Immature natural killer cell (primary cell): ENCODE data around the gene LCN10. TPM values are rescaled to one million over a fixed set of nuclear protein-coding genes. Genes with fewer than 3 reads are reported as not detected.
"Not testable (repeated sequence)": the region's sequence is repeated elsewhere in the genome, so short reads cannot be mapped to it uniquely, and the experiment has no call there.

ENCODE experiments used
- DNase-seq, 3 donors: peaks; one replicate each; pipeline ENCODE4 v3.0.0; 2022; ENCODE audit warnings: mixed read lengths in 1 of 3
- H3K27ac Mint-ChIP-seq, 6 donors: one replicate each; pipeline ENCODE4 v1.8.0; 2020; ENCODE audit warnings: mixed read lengths in 6 of 6, mild to moderate bottlenecking in 5 of 6, inconsistent platforms in 4 of 6, moderate library complexity in 3 of 6
- H3K27me3 Mint-ChIP-seq, 3 donors: one replicate each; pipeline ENCODE4 v1.8.0; 2020 to 2021; ENCODE audit warnings: low read depth in 3 of 3, mild to moderate bottlenecking in 3 of 3, mixed read lengths in 3 of 3, moderate library complexity in 3 of 3, inconsistent platforms in 1 of 3
- H3K36me3 Mint-ChIP-seq, 3 donors: one replicate each; pipeline ENCODE4 v1.8.0; 2020; ENCODE audit warnings: mixed read lengths in 3 of 3, inconsistent platforms in 2 of 3, mild to moderate bottlenecking in 2 of 3
- H3K4me1 Mint-ChIP-seq, 2 donors: one replicate each; pipeline ENCODE4 v1.8.0; 2020; ENCODE audit warnings: inconsistent platforms in 2 of 2, mild to moderate bottlenecking in 2 of 2, mixed read lengths in 2 of 2, moderate library complexity in 1 of 2
- H3K4me3 Mint-ChIP-seq, 5 donors: one replicate each; pipeline ENCODE4 v1.8.0; 2020; ENCODE audit warnings: mild to moderate bottlenecking in 5 of 5, mixed read lengths in 5 of 5, inconsistent platforms in 3 of 5, moderate library complexity in 3 of 5
- H3K9me3 Mint-ChIP-seq, 6 donors: one replicate each; pipeline ENCODE4 v1.8.0; 2020; ENCODE audit warnings: mild to moderate bottlenecking in 6 of 6, mixed read lengths in 6 of 6, inconsistent platforms in 4 of 6, moderate library complexity in 3 of 6
- polyA plus RNA-seq, 3 donors: library from polyadenylated mRNA; unstranded; fragments of 300-500 nt; fragmentation: Illumina TruSeq; gene quantifications; one replicate each; pipeline ENCODE4 v1.2.3, GENCODE V29; 2021

The LCN10 gene
- polyA plus RNA-seq, 3 donors from 2014 or later, result not detected

DNA sequence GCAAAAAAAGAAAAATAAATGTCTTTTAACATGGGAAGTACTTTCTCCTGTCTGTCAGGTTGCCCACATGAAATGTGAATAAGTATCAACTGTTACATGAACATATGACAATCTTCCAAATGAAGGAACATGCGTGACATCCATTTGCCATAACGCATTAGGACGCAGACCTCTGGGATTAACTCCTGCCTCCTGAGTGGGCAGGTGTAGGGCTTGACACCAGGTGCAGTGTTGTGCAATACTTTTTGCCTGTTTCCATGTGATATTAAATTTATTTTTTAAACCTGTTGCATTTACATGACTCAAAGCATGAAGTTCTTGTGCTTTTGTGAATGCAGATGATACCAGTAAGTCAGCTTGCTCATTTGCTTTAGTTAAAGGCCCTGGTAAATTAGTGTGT, 39.7 kb upstream of the LCN10 start:
- DNase-seq, result no peak
- Mint-ChIP-seq H3K36me3 (peaks cover 0 to 3% (median 0%) of the 10 kb centered on the region in 3 donors), H3K9me3 (peaks cover 0 to 2% (median 0%) of the 10 kb centered on the region in 6 donors), H3K4me1 (peaks cover 0 to 2% of the 10 kb centered on the region in 2 donors), H3K27ac (no peak overlapping the region), H3K4me3 (no peak overlapping the region), H3K27me3 (peaks cover 4 to 8% (median 5%) of the 10 kb centered on the region in 3 donors)

DNA sequence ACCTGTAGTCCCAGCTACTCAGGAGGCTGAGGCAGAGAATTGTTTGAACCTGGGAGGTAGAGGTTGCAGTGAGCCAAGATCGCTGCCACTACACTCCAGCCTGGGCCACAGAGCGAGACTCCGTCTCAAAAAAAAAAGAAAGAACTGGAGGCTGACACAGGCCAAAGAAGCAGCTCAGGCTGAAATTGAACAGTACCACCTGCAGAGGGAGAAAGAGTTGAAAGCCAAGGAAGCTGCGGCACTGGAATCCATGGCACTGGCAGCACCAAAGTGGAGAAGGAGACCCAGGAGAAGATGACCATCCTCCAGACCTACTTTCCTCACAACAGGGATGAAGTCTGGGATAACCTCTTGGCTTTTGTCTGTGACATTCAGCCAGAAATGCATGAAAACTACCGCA, 37.1 kb upstream of the LCN10 start:
- Mint-ChIP-seq H3K4me3 (no peak overlapping the region), H3K36me3 (peaks cover 0 to 3% (median 0%) of the 10 kb centered on the region in 3 donors), H3K4me1 (no peaks in the 10 kb centered on the region), H3K27me3 (peaks cover 3 to 10% (median 5%) of the 10 kb centered on the region in 3 donors), H3K9me3 (peaks cover 0 to 2% (median 0%) of the 10 kb centered on the region in 6 donors), H3K27ac (no peak overlapping the region)
- DNase-seq, result no peak

DNA sequence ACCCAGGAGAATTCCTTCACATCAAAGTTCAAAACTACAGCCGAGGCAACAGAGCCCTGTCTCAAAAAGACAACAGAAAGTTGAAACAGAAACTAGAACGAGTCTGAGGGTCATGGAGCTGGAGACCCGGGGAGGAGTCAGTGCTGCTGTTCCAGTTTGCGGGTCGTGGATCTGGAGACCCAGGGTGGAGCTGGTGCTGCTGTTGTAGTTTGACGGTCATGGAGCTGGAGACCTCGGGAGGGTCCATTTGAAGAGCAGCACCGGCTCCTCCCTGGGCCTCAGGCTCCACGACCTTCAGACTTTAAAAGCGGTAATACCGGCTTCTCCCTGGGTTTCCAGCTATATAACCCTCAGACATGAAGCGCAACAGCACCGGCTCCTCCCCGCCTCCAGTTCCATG, 34.6 kb upstream of the LCN10 start:
- Mint-ChIP-seq H3K9me3 (peaks cover 0 to 2% (median 0%) of the 10 kb centered on the region in 6 donors), H3K36me3 (peaks cover 0 to 3% (median 0%) of the 10 kb centered on the region in 3 donors)
- no peak for DNase-seq

DNA sequence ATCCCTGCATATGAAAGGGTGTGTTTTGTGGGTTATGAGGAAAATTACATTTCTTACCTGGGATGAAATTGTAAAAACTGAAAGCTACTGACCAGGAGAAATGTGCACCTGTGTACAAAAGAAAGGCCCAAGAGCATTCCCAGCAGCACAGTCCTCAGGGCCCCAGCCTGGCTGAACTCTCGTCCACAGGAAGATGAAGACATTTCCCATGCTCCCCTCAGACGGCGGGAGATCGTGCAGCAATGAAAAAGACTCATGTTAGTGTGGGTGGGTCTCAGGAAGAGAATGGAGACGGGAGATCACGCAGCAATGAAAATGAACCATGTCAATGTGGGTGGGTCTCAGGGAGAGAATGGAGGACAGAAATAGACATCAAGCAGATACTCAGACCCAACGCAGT, 34.2 kb upstream of the LCN10 start:
- no peaks in the 10 kb centered on the region for H3K4me1 Mint-ChIP-seq
- no peak overlapping the region for H3K4me3 Mint-ChIP-seq
- no peak for DNase-seq
- peaks cover 0 to 3% (median 0%) of the 10 kb centered on the region in 3 donors for H3K36me3 Mint-ChIP-seq
- H3K27me3 Mint-ChIP-seq, result peaks cover 3 to 10% (median 5%) of the 10 kb centered on the region in 3 donors
- H3K9me3 Mint-ChIP-seq, result peaks cover 0 to 2% (median 0%) of the 10 kb centered on the region in 6 donors
- H3K27ac Mint-ChIP-seq, result no peak overlapping the region

More for the DNA sequence above, 34.6 kb upstream of the LCN10 start:
- no peaks in the 10 kb centered on the region for H3K4me1 Mint-ChIP-seq
- no peak overlapping the region for H3K4me3 Mint-ChIP-seq
- peaks cover 3 to 10% (median 5%) of the 10 kb centered on the region in 3 donors for H3K27me3 Mint-ChIP-seq
- no peak overlapping the region for H3K27ac Mint-ChIP-seq

DNA sequence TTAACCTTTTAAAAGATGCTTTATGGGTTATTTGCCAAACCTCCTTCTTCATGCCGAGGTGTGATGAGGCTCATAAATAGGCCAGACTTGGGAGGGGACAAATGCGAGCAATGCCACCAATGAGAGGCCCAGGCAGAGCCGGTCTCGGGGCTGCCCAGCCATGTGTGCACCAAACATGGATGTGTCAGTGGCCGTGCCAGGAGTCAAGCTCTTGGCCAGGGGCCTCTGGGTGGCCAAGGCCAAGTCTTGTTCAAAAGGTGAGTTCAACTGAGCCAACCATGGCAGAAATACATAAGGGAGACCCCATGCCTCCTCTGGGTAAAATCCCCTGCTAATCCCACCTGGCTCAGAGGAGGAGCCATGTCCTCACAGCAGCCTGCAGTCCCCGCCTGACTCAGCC, 32.5 kb upstream of the LCN10 start:
- no peak overlapping the region for H3K4me3 Mint-ChIP-seq
- peaks cover 0 to 2% of the 10 kb centered on the region in 2 donors for H3K4me1 Mint-ChIP-seq
- no peak for DNase-seq
- peaks cover 0 to 3% (median 0%) of the 10 kb centered on the region in 3 donors for H3K36me3 Mint-ChIP-seq
- H3K27me3 Mint-ChIP-seq, result peaks cover 1 to 10% (median 6%) of the 10 kb centered on the region in 3 donors
- peaks cover 0 to 2% (median 0%) of the 10 kb centered on the region in 6 donors for H3K9me3 Mint-ChIP-seq
- peak overlapping the region in 1 of 6 donors; percentile 34 for H3K27ac Mint-ChIP-seq

DNA sequence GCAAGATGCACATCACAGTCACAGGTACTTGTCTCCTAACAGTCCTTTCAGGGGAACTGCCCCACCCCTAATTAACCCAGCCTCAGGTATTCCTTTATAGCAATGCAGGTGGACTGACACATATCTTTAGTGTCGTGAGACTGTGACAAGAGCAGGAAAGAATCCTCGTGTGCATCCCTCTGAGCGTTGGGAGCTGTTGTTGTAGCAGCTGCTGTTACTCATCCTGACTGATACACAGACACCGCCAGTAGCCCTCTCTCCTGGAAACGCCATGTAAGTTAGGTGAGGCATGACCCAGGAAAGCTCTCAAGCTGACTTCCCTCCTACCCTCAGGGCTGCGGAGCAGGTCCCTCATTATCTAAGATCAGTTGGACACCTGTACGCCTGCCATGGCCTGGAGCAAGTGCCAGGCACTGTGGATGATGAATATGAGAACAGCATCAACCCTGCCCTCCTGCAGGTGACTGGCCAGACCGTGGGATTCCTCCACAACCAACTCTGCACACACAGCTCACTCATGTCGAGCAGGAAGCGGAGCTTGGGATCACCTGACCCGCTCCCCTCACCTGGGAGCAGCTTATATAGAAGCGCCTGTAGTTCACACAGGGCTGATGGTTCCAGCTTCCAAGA, 31.8 kb upstream of the LCN10 start:
- no peak overlapping the region for H3K27ac Mint-ChIP-seq
- peaks cover 0 to 3% (median 0%) of the 10 kb centered on the region in 3 donors for H3K36me3 Mint-ChIP-seq
- H3K27me3 Mint-ChIP-seq, result peaks cover 1 to 10% (median 4%) of the 10 kb centered on the region in 3 donors
- peaks cover 0 to 3% of the 10 kb centered on the region in 2 donors for H3K4me1 Mint-ChIP-seq
- DNase-seq, result no peak
- no peak overlapping the region for H3K4me3 Mint-ChIP-seq
- H3K9me3 Mint-ChIP-seq, result peaks cover 0 to 2% (median 0%) of the 10 kb centered on the region in 6 donors

DNA sequence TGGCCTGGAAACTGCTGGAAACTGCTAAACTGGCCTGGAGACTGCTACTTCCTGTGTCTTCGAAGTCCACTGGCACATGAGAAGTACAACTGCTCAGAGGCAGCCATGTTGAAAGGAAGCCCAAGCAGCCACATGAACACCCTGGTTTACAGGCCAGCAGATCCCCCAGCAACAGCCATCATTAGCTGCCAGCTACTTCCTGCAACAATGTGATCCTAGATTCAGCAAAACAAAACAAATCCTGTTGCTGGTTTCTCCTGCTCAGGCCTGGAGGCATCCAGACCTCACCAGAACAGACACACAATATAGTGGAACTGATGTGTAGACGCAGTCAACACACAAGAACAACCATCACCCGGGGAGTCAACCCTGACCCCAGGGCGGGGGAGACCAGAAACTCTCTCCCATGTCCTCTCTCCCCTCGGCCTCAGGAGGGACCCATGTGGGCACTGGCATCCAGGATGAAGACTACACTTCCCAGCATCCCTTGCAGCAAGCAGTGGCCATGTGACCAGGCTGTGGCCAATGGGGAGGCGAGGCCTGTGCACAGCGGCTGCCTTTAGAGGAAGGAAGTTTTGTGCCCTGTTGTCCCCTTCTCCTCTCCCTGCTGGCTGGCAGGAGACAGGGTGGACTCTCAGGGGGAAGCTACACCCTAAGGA, 30.8 kb upstream of the LCN10 start:
- H3K4me3 Mint-ChIP-seq, result no peak overlapping the region
- peaks cover 1 to 6% (median 4%) of the 10 kb centered on the region in 3 donors for H3K27me3 Mint-ChIP-seq
- DNase-seq, result no peak
- H3K36me3 Mint-ChIP-seq, result no peaks in the 10 kb centered on the region
- peaks cover 0 to 2% (median 0%) of the 10 kb centered on the region in 6 donors for H3K9me3 Mint-ChIP-seq
- peaks cover 0 to 3% of the 10 kb centered on the region in 2 donors for H3K4me1 Mint-ChIP-seq
- no peak overlapping the region for H3K27ac Mint-ChIP-seq

DNA sequence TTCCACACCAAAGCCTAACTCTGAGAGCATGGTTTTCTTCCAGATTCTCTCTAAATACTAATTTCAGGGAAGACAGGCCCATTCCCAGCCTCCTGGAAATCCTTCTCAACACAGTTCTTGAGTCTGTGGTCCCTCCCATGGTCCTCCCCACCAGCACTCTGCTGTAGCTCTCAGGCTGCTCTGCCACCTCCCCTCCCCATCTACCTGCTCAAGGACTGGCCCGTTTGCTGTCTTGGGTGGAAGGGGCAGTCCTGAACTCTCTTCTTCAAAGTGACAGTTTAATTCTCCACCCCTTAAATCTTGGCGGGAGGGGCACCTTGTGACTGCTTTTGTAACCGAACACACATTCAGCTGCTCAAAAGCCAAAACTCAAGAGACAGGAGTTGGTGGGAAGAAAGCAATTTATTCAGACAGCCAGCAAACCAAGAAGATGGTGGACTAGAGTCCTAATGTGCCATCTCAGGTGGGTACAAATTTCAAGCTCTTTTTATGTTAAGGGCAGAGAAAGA, 29.2 kb upstream of the LCN10 start:
- DNase-seq, result no peak
- no peak overlapping the region for H3K27ac Mint-ChIP-seq
- H3K4me1 Mint-ChIP-seq, result peaks cover 0 to 3% of the 10 kb centered on the region in 2 donors
- peaks cover under 1 to 4% (median 1%) of the 10 kb centered on the region in 3 donors for H3K27me3 Mint-ChIP-seq
- H3K4me3 Mint-ChIP-seq, result no peak overlapping the region
- no peaks in the 10 kb centered on the region for H3K9me3 Mint-ChIP-seq
- H3K36me3 Mint-ChIP-seq, result no peaks in the 10 kb centered on the region

DNA sequence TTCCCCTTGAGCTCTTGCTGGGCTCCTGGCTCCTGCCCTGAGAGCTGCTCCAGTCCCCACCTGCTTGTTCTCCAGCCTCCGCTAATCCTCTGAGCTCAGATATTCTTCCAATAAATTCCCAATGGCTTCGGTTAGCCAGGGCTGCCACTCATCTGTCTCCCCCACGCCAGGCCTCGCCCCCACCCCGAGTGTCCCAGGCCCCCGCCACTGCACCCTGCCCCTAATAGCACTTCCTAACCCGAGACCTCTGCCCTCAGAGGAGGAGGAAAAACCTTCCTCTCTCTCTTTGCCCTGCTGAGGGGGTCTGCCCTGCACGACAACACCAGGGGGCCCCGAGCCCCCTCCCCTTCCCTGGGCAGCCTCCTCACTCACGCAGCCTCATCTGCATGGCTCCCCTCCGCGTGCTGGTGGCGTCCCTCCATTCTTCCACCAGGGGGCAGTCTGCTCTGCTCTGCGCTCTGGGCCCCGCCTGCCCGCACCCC, 27.0 kb upstream of the LCN10 start:
- no peaks in the 10 kb centered on the region for H3K9me3 Mint-ChIP-seq
- H3K4me1 Mint-ChIP-seq, result peaks cover 0 to 3% of the 10 kb centered on the region in 2 donors
- no peak overlapping the region for H3K4me3 Mint-ChIP-seq
- H3K36me3 Mint-ChIP-seq, result no peaks in the 10 kb centered on the region
- peaks cover 0 to 4% (median 0%) of the 10 kb centered on the region in 3 donors for H3K27me3 Mint-ChIP-seq
- DNase-seq, result peak in 2 of 3 donors; percentile 31 to 32
- H3K27ac Mint-ChIP-seq, result no peak overlapping the region

DNA sequence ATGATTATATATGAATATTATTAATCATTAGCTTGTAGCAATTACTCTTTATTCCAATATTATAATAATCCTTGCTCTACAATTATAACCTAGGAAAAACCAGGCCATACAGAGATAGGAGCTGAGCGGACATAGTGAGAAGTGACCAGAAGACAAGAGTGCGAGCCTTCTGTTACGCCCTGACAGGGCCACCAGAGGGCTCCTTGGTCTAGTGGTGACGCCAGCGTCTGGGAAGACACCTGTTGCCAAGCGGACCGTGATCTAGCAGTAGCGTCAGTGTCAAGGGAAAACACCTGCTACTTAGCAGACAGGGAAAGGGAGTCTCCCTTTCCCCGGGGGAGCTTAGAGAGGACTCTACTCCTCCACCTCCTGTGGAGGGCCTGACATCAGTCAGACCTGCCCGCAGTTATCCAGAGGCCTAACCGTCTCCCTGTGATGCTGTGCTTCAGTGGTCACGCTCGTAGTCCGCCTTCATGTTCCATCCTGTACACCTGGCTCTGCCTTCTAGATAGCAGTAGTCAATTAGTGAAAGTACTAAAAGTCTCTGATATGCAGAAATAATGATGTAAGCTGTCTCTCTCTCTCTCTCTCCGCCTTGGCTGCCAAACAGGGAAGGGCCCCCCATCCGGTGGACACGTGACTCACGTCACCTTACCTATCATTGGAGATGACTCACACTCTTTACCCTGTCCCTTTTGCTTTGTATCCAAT, 23.8 kb upstream of the LCN10 start:
- H3K4me1 Mint-ChIP-seq, H3K9me3 Mint-ChIP-seq, H3K27me3 Mint-ChIP-seq, H3K4me3 Mint-ChIP-seq, H3K36me3 Mint-ChIP-seq, DNase-seq: not testable (repeated sequence)
- peak overlapping the region in 2 of 6 donors; percentile 51 to 59 for H3K27ac Mint-ChIP-seq

DNA sequence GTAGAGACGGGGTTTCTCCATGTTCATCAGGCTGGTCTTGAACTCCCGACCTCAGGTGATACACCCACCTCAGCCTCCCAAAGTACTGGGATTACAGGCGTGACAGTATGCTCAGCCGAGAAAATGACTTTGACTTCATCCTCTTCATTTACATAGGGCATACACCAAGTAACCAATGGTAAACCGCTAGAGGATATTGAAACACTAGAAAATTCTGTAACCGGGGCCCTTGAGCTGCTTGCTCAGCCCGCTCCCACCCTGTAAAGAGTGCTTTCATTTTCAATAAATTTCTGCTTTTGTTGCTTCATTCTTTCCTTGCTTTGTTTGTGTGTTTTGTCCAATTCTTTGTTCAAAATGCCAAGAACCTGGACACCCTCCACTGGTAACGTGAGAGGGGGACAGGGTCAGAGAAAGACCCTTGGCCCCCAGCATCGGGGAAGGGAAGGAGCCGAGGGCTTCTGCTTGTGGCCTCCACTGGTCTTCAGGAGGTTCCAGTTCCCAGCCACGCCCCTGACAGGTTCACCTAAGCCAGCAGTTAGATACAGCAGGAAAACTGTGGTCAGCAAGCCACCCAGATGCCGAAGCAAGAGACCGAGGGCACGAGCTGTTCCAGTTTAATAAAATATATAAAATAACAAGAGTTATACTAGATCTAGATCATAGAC, 23.1 kb upstream of the LCN10 start:
- not testable (repeated sequence) for H3K9me3 Mint-ChIP-seq, H3K4me3 Mint-ChIP-seq, H3K4me1 Mint-ChIP-seq, H3K27me3 Mint-ChIP-seq, H3K36me3 Mint-ChIP-seq, DNase-seq
- peak overlapping the region in 1 of 6 donors; percentile 37 for H3K27ac Mint-ChIP-seq

DNA sequence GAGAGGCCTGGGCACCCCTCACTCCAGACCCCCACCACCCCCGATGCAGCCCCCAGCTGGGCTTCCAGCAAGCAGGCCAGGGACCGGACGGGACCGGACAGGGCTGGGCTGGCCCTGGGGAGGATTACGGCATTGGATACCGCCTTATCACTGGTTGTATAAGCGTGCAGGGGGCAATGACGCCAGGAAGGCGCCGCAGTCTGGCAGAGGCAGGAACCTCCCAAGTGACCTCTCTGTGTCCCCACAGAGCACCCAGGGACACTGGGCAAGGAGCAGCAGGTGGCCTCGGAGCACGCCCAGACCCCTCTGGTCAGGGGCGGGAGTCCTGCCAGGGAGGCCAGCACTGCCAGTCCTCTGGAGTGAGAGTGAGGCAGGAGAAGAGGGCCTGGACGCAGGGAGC, 22.3 kb upstream of the LCN10 start:
- Mint-ChIP-seq H3K27me3 (no peaks in the 10 kb centered on the region), H3K27ac (peak overlapping the region in 1 of 6 donors; percentile 37), H3K9me3 (no peaks in the 10 kb centered on the region), H3K4me1 (peaks cover 0 to 1% of the 10 kb centered on the region in 2 donors), H3K4me3 (no peak overlapping the region), H3K36me3 (no peaks in the 10 kb centered on the region)
- no peak for DNase-seq

DNA sequence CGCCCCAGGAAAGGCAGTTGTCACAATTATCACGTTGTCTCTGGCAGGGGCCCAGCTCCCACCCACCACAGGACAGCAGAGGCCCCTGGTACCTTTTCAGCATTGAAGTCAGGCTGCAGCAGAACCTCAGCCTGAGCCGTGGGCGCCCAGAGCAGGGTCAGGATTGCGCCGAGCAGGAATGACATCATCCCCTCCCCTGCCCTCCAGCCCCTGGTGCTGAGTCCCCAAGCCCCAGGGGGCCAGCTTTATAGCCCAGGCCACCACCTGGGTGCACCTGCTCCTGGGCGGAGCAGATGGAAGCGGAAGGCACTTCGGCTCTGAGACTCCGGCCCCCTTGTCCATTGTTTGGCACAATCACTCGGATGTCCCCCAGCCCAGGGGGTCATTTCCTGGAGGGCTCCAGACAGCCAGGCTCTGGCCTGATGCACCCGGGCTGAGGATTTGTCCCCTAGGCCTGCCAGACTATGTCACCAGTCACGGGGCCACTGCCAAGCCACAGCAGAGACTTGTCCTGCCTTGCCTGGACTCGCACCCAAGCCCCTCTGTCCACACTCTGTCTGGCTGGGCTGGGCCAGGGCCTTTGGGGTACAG, 21.7 kb upstream of the LCN10 start, which contains the start of gene LCN15:
Gene LCN15, minus strand, starts transcription at position 218 of the 591 bp plus-strand sequence. Its CDS starts 30 bp downstream, at position 188.
- Mint-ChIP-seq H3K9me3 (no peaks in the 10 kb centered on the region), H3K4me1 (no peaks in the 10 kb centered on the region), H3K4me3 (no peak within 1 kb of the TSS), H3K27me3 (no peaks in the 10 kb centered on the region), H3K36me3 (no peaks in the 10 kb centered on the region), H3K27ac (peak within 1 kb of the TSS in 1 of 6 donors; percentile 37)
- no peak for DNase-seq
